ENCODE measurements around the gene BRAP.
"Not testable (repeated sequence)": the region's sequence is repeated elsewhere in the genome, so short reads cannot be mapped to it uniquely, and the experiment has no call there.

Gene BRAP

DNA sequence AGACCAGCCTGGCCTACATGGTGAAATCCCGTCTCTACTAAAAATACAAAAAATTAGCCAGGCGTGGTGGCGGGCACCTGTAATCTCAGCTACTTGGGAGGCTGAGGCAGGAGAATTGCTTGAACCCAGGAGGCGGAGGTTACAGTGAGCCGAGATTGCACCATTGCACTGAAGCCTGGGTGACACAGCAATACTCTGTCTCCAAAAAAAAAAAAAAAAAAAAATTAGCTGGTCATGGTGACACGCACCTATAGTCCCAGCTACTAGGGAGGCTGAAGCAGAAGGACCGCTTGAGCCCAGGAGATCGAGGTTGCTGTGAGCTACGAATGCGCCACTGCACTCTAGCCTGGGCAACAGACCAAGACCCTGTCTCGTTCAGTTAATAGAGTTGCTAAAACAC lies 82.9 kb downstream of the BRAP start:
- not testable (repeated sequence) for H3K27me3 Mint-ChIP-seq, H3K27ac Mint-ChIP-seq, H3K36me3 Mint-ChIP-seq, H3K9me3 Mint-ChIP-seq, H3K4me1 Mint-ChIP-seq, H3K4me3 Mint-ChIP-seq

DNA sequence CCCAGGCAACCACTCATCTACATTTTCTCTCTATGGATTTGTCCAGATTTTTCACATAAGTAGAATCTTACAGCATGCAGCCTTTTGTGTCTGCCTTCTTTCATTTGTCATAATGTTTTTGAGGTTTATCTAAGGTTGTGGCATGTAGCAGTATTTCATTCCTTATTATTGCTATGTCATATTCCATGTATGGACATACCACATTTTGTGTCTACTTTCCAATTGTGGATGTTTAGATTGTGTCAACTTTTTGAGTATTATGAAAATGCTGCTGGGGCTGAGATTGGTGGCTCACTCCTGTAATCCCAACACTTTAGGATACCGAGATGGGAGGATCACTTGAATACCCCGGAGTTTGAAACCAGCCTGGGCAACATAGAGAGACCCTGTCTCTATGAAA lies 83.4 kb downstream of the BRAP start:
- no peaks in the 10 kb centered on the region for H3K27me3 Mint-ChIP-seq
- no peaks in the 10 kb centered on the region for H3K9me3 Mint-ChIP-seq
- H3K36me3 Mint-ChIP-seq = no peaks in the 10 kb centered on the region
- peaks cover 8% of the 10 kb centered on the region for H3K4me1 Mint-ChIP-seq
- H3K27ac Mint-ChIP-seq = no peak overlapping the region
- H3K4me3 Mint-ChIP-seq = no peak overlapping the region

DNA sequence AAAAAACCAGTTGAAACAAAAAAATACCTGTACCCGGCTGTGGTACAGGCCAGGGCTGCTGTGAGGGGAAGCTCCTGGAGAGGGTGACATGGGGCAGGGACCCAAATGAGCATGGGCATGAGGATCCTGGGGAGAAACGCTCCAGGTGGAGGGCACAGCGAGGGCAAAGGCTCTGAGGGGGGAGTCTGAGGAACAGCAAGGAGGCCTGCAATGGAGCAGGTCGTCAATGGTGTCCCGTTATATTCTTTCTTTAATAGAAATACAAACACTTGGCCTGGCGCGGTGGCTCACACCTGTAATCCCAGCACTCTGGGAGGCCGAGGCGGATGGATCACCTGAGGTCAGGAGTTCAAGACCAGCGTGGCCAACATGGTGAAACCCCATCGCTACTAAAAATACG lies 84.8 kb downstream of the BRAP start:
- peak overlapping the region; percentile 59 for H3K27ac Mint-ChIP-seq
- H3K4me1 Mint-ChIP-seq = peaks cover 22% of the 10 kb centered on the region
- H3K36me3 Mint-ChIP-seq, H3K9me3 Mint-ChIP-seq, H3K4me3 Mint-ChIP-seq, H3K27me3 Mint-ChIP-seq: not testable (repeated sequence)

DNA sequence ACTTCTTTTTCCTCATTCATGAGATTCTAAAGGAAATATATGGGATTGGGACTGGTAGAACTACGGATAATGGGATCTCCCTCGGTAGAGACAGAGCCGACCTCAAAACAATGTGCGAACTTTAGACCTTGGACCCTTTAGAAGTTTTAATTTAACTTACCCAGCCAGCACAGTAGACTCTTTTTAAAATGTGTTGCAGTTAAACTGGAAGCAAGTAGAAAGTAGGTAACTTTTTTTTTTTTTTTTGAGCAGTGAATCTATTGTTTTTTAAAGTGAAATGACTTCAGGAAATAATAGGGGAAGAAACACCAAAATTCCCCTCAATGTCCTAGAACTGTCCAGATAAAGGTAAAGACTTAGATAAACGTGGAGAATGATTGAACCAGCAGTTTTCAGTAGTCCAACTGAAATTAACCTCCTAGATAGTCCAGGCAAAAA lies 85.5 kb downstream of the BRAP start:
- Mint-ChIP-seq H3K36me3 (no peaks in the 10 kb centered on the region), H3K27me3 (no peaks in the 10 kb centered on the region), H3K4me1 (peaks cover 28% of the 10 kb centered on the region), H3K27ac (peak overlapping the region; percentile 95), H3K9me3 (no peaks in the 10 kb centered on the region), H3K4me3 (peak overlapping the region; percentile 90)

DNA sequence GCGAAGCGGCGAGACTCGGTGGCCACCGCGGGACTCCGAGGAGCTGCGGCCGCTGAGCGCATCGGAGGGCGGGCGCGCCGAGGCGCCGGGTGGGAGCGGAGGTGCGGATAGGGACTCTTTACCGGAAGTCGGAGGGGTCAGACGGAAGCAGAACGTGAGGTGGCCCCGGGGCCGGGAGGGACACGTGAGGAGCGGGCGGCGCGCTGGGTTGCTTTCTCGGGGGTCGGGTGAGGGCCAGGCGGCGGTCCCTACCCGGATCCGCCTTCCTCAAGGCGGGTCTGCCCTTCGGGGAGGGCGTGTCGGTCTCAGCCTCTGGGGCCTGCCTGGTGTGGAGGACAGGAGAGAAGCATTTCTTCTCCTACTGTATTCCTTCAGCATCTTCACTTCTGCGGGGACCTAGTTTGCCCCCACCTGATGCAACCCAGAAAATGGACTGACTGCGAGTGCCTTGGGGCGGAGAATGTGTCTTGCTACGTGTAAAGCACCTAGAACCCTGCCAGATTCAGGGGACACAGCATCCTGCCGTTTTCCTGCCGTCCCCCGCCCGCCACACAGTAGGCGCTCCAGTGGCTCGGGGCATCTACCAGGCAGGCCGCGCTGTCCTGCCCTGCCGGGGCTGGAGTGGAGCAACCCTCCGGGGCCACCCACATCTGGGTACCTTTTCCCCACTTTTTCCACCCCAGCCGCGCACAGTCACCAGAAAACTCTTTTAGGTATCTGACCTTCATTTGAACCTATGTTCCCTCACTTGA lies 86.1 kb downstream of the BRAP start:
- peak overlapping the region; percentile 95 for H3K27ac Mint-ChIP-seq
- peak overlapping the region; percentile 90 for H3K4me3 Mint-ChIP-seq
- H3K4me1 Mint-ChIP-seq = peaks cover 34% of the 10 kb centered on the region
- no peaks in the 10 kb centered on the region for H3K9me3 Mint-ChIP-seq
- no peaks in the 10 kb centered on the region for H3K36me3 Mint-ChIP-seq
- no peaks in the 10 kb centered on the region for H3K27me3 Mint-ChIP-seq

DNA sequence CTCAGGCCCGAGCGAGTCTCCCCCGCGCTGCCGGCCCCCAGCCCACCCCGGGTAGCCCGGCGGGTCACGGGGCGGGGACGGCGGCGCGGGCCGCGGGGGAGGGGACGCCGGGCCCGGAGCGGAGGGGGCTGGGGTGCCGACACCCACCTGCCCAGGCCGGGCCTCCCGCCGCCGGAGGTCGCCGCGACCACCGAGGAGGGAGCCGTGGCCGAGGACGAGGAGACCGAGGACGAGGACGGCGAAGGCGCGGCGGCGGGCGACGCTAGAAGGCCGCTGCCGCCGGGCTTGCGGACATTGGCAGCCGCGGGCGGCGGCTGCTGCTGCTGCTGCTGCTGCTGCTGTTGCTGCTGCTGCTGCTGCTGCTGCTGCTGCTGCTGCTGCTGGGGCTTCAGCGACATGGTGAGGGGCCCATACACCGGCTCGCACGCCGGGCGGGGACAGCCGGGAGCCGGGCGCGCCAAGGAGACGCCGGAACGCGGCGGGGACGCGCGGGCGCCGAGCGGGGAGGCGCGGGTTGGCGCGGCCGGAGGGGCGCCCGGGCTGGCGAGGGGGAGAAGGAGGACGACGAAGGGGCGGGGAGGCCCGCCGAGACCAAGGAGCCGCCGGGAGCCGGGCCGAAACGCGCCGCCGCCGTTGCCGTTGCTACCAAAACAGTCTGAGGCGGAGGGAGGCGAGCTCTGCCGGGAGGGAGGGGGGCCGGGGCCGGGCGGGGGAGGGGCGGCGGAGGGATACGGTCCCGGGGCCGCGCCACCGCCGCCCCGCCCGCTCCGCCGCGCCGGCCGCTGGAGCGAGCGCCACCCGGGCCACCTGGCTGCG lies 86.9 kb downstream of the BRAP start, which contains the start of gene ATXN2:
ATXN2 (minus strand) TSS at position 679 of the 816 bp plus-strand sequence; CDS start at position 398, 281 bp downstream.
- peak within 1 kb of the TSS; percentile 95 for H3K27ac Mint-ChIP-seq
- peak within 1 kb of the TSS; percentile 94 for H3K4me3 Mint-ChIP-seq
- no peaks in the 10 kb centered on the region for H3K9me3 Mint-ChIP-seq
- H3K27me3 Mint-ChIP-seq = no peaks in the 10 kb centered on the region
- H3K36me3 Mint-ChIP-seq = no peaks in the 10 kb centered on the region
- H3K4me1 Mint-ChIP-seq = peaks cover 42% of the 10 kb centered on the region

DNA sequence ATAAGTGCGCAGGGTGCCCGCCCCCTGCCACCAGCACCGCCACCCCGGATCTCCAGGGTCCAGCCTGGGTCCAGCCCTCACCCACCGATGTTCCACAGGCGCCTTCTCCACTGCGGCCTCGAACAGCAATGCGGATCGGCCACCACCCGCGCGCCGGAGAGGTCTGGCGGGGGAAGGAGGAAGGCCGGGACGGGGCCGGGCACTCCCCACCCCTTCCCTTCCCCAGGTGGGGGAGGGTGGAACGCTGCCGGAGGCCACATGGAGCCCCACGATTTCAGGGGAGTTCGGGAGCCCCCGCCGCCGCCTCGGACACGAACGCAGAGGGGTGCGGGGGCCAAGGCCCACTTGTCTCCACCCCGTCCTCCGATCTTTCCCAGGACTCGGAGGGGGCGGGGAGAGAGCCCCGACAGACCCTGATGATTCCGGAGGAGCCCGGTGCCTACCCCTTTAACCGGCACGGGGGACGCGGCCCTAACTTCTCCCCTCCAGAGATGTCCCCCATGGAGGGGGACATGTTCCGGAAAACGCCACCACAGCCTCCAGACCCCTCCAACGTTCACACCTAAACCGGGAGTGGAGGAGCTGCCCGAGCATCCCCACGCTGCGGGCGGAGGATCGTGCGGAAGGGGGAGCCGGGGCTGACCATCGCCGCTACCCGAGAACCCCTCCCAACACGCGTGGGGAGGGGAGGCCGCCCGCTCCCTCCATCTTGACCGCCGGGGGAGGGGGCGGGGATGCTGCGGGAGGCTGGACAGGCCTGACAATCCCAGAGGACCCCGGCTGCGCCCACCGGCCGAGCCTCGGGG lies 87.7 kb downstream of the BRAP start:
- H3K9me3 Mint-ChIP-seq = no peaks in the 10 kb centered on the region
- peak overlapping the region; percentile 84 for H3K27ac Mint-ChIP-seq
- H3K4me3 Mint-ChIP-seq = peak overlapping the region; percentile 94
- H3K36me3 Mint-ChIP-seq = no peaks in the 10 kb centered on the region
- H3K4me1 Mint-ChIP-seq = peaks cover 44% of the 10 kb centered on the region
- H3K27me3 Mint-ChIP-seq = no peaks in the 10 kb centered on the region

DNA sequence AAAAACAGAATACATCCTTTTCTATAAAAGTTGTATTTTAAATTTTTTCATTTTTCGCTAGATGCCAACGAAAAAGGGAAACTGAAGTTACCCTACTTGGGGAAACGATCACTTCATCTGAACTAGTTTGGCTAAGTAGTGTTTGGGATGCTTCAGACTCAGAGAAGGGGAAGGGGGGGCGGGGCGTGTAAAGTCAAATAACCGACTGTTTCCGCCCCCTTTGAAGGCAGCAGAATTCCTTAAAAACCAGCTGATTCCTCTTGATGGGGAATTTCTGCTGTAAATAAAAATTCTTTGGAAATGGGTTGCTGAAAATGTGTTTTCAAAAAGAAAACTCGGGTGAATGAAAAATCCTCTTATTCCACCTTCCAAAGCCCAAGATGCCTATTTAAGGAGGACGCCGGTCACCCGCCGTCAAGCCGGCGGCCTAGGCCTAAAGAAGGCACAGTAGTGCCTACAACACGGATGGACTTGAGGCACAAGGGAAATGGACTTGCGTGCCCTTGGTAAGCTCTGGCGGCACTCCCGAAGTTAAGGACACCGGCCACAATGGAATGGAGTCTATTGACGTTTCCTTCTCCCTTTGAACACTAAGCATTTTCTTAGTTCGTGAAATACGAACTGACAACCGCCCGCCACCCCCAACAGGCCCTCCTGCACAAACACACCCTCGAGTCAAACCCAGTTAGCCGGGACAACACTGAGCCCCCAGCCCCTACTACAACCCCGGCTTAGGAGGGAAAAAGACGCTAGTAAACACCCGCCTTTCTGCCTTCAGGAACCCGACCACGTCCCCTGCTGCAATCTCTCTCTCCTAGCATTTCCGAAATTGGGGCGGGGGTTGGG lies 88.5 kb downstream of the BRAP start:
- peak overlapping the region; percentile 84 for H3K27ac Mint-ChIP-seq
- peaks cover 44% of the 10 kb centered on the region for H3K4me1 Mint-ChIP-seq
- H3K4me3 Mint-ChIP-seq = peak overlapping the region; percentile 94
- H3K36me3 Mint-ChIP-seq = no peaks in the 10 kb centered on the region
- no peaks in the 10 kb centered on the region for H3K9me3 Mint-ChIP-seq
- H3K27me3 Mint-ChIP-seq = no peaks in the 10 kb centered on the region

DNA sequence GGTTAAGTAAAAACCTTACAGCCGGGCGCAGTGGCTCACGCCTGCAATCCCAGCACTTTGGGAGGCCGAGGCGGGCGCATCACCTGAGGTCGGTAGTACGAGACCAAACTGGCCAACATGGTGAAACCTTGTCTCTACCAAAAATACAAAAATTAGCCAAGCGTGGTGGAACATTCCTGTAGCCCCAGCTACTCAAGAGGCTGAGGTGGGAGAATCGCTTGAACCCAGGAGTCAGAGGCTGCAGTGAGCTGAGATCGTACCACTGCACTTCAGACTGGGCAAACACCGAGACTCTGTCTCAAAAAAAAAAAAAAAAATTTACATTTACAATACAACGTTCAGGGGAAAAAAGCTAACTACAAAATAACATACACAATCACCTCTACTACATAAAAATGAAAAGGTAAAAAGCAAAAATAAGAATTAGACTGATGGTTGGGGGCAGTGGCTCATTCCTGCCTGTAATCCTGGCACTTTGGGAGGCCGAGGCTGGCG lies 90.4 kb downstream of the BRAP start:
- not testable (repeated sequence) for H3K4me3 Mint-ChIP-seq, H3K36me3 Mint-ChIP-seq, H3K9me3 Mint-ChIP-seq, H3K27me3 Mint-ChIP-seq, H3K27ac Mint-ChIP-seq
- peaks cover 43% of the 10 kb centered on the region for H3K4me1 Mint-ChIP-seq
